A549 (cell line): Measurements from ENCODE around the gene CACNA1H.

Experiments
- CBX2 ChIP-seq: fragments of 200-600 bp; sonication (generic); IDR thresholded peaks from 2 replicates; pipeline ENCODE4 v1.6.1; 2016; ENCODE audit warnings: low read depth, mild to moderate bottlenecking, borderline replicate concordance
- TF ChIP-seq, protein P1 (sequence below): fragments of >200 bp; sonication (Bioruptor Twin); formaldehyde crosslinking; IDR thresholded peaks from 3 replicates; pipeline ENCODE4 v1.5.1; 2016

GRCh38 chr16:1221628-1222552 is 69.0 kb downstream of the CACNA1H start:
- no peak for TF ChIP-seq CBX2
- TF ChIP-seq, protein P1, sequence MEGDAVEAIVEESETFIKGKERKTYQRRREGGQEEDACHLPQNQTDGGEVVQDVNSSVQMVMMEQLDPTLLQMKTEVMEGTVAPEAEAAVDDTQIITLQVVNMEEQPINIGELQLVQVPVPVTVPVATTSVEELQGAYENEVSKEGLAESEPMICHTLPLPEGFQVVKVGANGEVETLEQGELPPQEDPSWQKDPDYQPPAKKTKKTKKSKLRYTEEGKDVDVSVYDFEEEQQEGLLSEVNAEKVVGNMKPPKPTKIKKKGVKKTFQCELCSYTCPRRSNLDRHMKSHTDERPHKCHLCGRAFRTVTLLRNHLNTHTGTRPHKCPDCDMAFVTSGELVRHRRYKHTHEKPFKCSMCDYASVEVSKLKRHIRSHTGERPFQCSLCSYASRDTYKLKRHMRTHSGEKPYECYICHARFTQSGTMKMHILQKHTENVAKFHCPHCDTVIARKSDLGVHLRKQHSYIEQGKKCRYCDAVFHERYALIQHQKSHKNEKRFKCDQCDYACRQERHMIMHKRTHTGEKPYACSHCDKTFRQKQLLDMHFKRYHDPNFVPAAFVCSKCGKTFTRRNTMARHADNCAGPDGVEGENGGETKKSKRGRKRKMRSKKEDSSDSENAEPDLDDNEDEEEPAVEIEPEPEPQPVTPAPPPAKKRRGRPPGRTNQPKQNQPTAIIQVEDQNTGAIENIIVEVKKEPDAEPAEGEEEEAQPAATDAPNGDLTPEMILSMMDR = no peak
